HepG2 (cell line): ENCODE results near the gene BICRAL. TPM values are rescaled to one million over a fixed set of nuclear protein-coding genes. Genes with fewer than 3 reads are reported as not detected.

Source experiments
- CAMTA2 ChIP-seq: sonication (generic); formaldehyde crosslinking; IDR thresholded peaks from 2 replicates; pipeline ENCODE4 v1.4.0; 2020; ENCODE audit warnings: mild to moderate bottlenecking, missing genetic modification reagents, borderline replicate concordance
- EHMT2 ChIP-seq: fragments of 200-600 bp; sonication (generic); IDR thresholded peaks from 2 replicates; pipeline ENCODE4 v1.7.0; 2017; ENCODE audit warnings: antibody characterized with exemption, low read depth, low read length, borderline replicate concordance
- ESRRA ChIP-seq: sonication (generic); formaldehyde crosslinking; IDR thresholded peaks from 2 replicates; pipeline ENCODE4 v1.5.1; 2020; ENCODE audit warnings: mild to moderate bottlenecking, low read depth, missing genetic modification reagents
- HIVEP1 ChIP-seq: sonication (generic); formaldehyde crosslinking; IDR thresholded peaks from 2 replicates; pipeline ENCODE4 v1.4.0; 2020; ENCODE audit warnings: mild to moderate bottlenecking, missing genetic modification reagents
- ISX ChIP-seq: sonication (generic); formaldehyde crosslinking; conservative IDR thresholded peaks from 2 replicates; pipeline ENCODE4 v1.5.0; 2020; ENCODE audit warnings: missing genetic modification reagents
- MED13 ChIP-seq: sonication (generic); formaldehyde crosslinking; IDR thresholded peaks from 2 replicates; pipeline ENCODE4 v1.5.0; 2020; ENCODE audit warnings: missing genetic modification reagents
- NFE2L2 ChIP-seq: fragments of 150-350 bp; IDR thresholded peaks from 2 replicates; pipeline ENCODE4 v1.6.1; 2014; ENCODE audit warnings: low read length
- POLR2AphosphoS5 ChIP-seq: IDR thresholded peaks from 2 replicates; pipeline ENCODE4 v1.6.1; 2012; ENCODE audit warnings: low read depth, low read length
- RARG ChIP-seq: sonication (generic); formaldehyde crosslinking; IDR thresholded peaks from 2 replicates; pipeline ENCODE4 v1.4.0; 2020; ENCODE audit warnings: low read depth, mild to moderate bottlenecking, missing genetic modification reagents
- SMC3 ChIP-seq: IDR thresholded peaks from 2 replicates; pipeline ENCODE4 v1.6.1; 2011; ENCODE audit warnings: low read length, improper control_type of control experiment
- ZMYM4 ChIP-seq: sonication (generic); formaldehyde crosslinking; IDR thresholded peaks from 2 replicates; pipeline ENCODE4 v1.8.1; 2023; ENCODE audit warnings: mild to moderate bottlenecking, missing genetic modification reagents
- ZNF275 ChIP-seq: sonication (generic); formaldehyde crosslinking; IDR thresholded peaks from 2 replicates; pipeline ENCODE4 v1.8.0; 2022; ENCODE audit warnings: missing genetic modification reagents, mild to moderate bottlenecking, inconsistent platforms, borderline replicate concordance
- ZNF563 ChIP-seq: sonication (generic); formaldehyde crosslinking; IDR thresholded peaks from 2 replicates; pipeline ENCODE4 v1.8.0; 2022; ENCODE audit warnings: mild to moderate bottlenecking, moderate library complexity, missing genetic modification reagents
- ZNF678 ChIP-seq: sonication (generic); formaldehyde crosslinking; IDR thresholded peaks from 2 replicates; pipeline ENCODE4 v1.4.0; 2020; ENCODE audit warnings: mild to moderate bottlenecking, missing genetic modification reagents
- ZNF766 ChIP-seq: sonication (generic); formaldehyde crosslinking; IDR thresholded peaks from 2 replicates; pipeline ENCODE4 v1.5.0; 2020; ENCODE audit warnings: missing genetic modification reagents, borderline replicate concordance
- ZZZ3 ChIP-seq: sonication (generic); formaldehyde crosslinking; IDR thresholded peaks from 2 replicates; pipeline ENCODE4 v1.4.0; 2020; ENCODE audit warnings: missing genetic modification reagents, mild to moderate bottlenecking, borderline replicate concordance
- polyA plus RNA-seq, 8 experiments: library from polyadenylated mRNA; depleted of rRNA in 3 of 8; stranded (reverse) in 7 of 8; unstranded in 1 of 8; fragments of >200 nt; fragmentation: Illumina TruSeq in 4 of 8; extraction: Trizol in 4 of 8; gene quantifications; 2 replicates each; pipeline versions ENCODE4 v1.2.1 to v1.2.3, GENCODE V29; 2011 to 2016; ENCODE audit warnings: low read depth in 4 of 8, missing spikeins in 1 of 8, mixed read lengths in 1 of 8; ENCODE audit not compliant: insufficient read depth in 1 of 8
- total RNA-seq, 5 experiments: library from RNA; depleted of rRNA; stranded (reverse); fragments of >200 nt; fragmentation: Illumina TruSeq; extraction: Trizol; gene quantifications; 2 replicates each; pipeline ENCODE4 v1.2.3, GENCODE V29; 2016; ENCODE audit warnings: low read depth in 1 of 5
- TF ChIP-seq, protein P1 (sequence below): IDR thresholded peaks from 2 replicates; pipeline ENCODE4 v1.6.1; 2016; ENCODE audit warnings: mild to moderate bottlenecking
- TF ChIP-seq, protein P2 (sequence below): sonication (generic); formaldehyde crosslinking; IDR thresholded peaks from 2 replicates; pipeline ENCODE4 v1.9.0; 2021; ENCODE audit warnings: mild to moderate bottlenecking, missing genetic modification reagents
- TF ChIP-seq, protein P3 (sequence below): sonication (generic); formaldehyde crosslinking; IDR thresholded peaks from 2 replicates; pipeline ENCODE4 v1.5.0; 2020; ENCODE audit warnings: missing genetic modification reagents

BICRAL gene
- total and polyA plus RNA-seq, 2 of the 13 experiments (the other 11 are each of a cell fraction or from before 2014, with no cell fraction given), result 5.0 to 13.5 TPM

GRCh38 chr6:42890311-42891198 lies 108.7 kb downstream of the BICRAL start (continued):
- TF ChIP-seq ZNF275 (CRISPR knock-in tag) (no peak; the same call in 1 of the 2 replicates), HIVEP1 (CRISPR knock-in tag) (peak; percentile 96), NFE2L2 (no peak), CAMTA2 (peak; percentile 68; the same call in 1 of the 2 replicates), ESRRA (CRISPR knock-in tag) (peak; percentile 41), EHMT2 (no peak), POLR2AphosphoS5 (peak; percentile 94), ZMYM4 (CRISPR knock-in tag) (peak; percentile 88), ZZZ3 (CRISPR knock-in tag) (peak; percentile 76; the same call in 1 of the 2 replicates), RARG (CRISPR knock-in tag) (no peak; the same call in 1 of the 2 replicates), ISX (peak; percentile 83; the same call in 1 of the 2 replicates), ZNF563 (peak; percentile 97), ZNF766 (0 out of 2 replicates have a peak, but pooled peaks have one; percentile 24), MED13 (CRISPR knock-in tag) (peak; percentile 63; the same call in 1 of the 2 replicates), SMC3 (no peak), ZNF678 (CRISPR knock-in tag) (no peak)
- TF ChIP-seq, protein P1, sequence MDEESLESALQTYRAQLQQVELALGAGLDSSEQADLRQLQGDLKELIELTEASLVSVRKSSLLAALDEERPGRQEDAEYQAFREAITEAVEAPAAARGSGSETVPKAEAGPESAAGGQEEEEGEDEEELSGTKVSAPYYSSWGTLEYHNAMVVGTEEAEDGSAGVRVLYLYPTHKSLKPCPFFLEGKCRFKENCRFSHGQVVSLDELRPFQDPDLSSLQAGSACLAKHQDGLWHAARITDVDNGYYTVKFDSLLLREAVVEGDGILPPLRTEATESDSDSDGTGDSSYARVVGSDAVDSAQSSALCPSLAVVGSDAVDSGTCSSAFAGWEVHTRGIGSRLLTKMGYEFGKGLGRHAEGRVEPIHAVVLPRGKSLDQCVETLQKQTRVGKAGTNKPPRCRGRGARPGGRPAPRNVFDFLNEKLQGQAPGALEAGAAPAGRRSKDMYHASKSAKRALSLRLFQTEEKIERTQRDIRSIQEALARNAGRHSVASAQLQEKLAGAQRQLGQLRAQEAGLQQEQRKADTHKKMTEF, result peak; percentile 99
- TF ChIP-seq, protein P2, sequence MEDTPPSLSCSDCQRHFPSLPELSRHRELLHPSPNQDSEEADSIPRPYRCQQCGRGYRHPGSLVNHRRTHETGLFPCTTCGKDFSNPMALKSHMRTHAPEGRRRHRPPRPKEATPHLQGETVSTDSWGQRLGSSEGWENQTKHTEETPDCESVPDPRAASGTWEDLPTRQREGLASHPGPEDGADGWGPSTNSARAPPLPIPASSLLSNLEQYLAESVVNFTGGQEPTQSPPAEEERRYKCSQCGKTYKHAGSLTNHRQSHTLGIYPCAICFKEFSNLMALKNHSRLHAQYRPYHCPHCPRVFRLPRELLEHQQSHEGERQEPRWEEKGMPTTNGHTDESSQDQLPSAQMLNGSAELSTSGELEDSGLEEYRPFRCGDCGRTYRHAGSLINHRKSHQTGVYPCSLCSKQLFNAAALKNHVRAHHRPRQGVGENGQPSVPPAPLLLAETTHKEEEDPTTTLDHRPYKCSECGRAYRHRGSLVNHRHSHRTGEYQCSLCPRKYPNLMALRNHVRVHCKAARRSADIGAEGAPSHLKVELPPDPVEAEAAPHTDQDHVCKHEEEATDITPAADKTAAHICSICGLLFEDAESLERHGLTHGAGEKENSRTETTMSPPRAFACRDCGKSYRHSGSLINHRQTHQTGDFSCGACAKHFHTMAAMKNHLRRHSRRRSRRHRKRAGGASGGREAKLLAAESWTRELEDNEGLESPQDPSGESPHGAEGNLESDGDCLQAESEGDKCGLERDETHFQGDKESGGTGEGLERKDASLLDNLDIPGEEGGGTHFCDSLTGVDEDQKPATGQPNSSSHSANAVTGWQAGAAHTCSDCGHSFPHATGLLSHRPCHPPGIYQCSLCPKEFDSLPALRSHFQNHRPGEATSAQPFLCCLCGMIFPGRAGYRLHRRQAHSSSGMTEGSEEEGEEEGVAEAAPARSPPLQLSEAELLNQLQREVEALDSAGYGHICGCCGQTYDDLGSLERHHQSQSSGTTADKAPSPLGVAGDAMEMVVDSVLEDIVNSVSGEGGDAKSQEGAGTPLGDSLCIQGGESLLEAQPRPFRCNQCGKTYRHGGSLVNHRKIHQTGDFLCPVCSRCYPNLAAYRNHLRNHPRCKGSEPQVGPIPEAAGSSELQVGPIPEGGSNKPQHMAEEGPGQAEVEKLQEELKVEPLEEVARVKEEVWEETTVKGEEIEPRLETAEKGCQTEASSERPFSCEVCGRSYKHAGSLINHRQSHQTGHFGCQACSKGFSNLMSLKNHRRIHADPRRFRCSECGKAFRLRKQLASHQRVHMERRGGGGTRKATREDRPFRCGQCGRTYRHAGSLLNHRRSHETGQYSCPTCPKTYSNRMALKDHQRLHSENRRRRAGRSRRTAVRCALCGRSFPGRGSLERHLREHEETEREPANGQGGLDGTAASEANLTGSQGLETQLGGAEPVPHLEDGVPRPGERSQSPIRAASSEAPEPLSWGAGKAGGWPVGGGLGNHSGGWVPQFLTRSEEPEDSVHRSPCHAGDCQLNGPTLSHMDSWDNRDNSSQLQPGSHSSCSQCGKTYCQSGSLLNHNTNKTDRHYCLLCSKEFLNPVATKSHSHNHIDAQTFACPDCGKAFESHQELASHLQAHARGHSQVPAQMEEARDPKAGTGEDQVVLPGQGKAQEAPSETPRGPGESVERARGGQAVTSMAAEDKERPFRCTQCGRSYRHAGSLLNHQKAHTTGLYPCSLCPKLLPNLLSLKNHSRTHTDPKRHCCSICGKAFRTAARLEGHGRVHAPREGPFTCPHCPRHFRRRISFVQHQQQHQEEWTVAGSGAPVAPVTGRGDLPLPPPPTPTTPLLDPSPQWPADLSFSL (CRISPR knock-in tag), result peak; percentile 74; the same call in 1 of the 2 replicates
- TF ChIP-seq, protein P3, sequence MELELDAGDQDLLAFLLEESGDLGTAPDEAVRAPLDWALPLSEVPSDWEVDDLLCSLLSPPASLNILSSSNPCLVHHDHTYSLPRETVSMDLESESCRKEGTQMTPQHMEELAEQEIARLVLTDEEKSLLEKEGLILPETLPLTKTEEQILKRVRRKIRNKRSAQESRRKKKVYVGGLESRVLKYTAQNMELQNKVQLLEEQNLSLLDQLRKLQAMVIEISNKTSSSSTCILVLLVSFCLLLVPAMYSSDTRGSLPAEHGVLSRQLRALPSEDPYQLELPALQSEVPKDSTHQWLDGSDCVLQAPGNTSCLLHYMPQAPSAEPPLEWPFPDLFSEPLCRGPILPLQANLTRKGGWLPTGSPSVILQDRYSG (CRISPR knock-in tag), result peak; percentile 67
